ENCODE measurements around the gene NMNAT3. TPM values are rescaled to one million over a fixed set of nuclear protein-coding genes. Genes with fewer than 3 reads are reported as not detected.

Gene NMNAT3
- total RNA-seq, 2 donors from 2014 or later, result 3.0 to 14.1 TPM

- H3K27ac ChIP-seq, result no peak overlapping the region
- no peak for TF ChIP-seq CTCF (IDR thresholded peaks at IDR 0.05)
- DNase-seq (ENCODE audit: low spot score) (no peak), ATAC-seq (ENCODE audit: insufficient number of reproducible peaks, low FRiP score, low read depth) (no peak)
- no peak overlapping the region for H3K4me3 ChIP-seq
- peaks cover 18 to 29% of the 10 kb centered on the region in 2 donors for H3K4me1 ChIP-seq (ENCODE audit: control insufficient read depth in 1 of 2, low read depth in 2 of 2)
- H3K36me3 ChIP-seq, result no peaks in the 10 kb centered on the region
- H3K27me3 ChIP-seq (replicated peaks; ENCODE audit: insufficient read depth), result no peaks in the 10 kb centered on the region
- H3K9me3 ChIP-seq, result no peaks in the 10 kb centered on the region
Observed at GRCh38 chr3:139529662-139530061, 148.1 kb downstream of the NMNAT3 start.

GRCh38 chr3:139528924-139529323 is 148.8 kb downstream of the NMNAT3 start:
- no peak overlapping the region for H3K4me3 ChIP-seq
- no peak for TF ChIP-seq CTCF (IDR thresholded peaks at IDR 0.05)
- no peaks in the 10 kb centered on the region for H3K9me3 ChIP-seq
- DNase-seq (ENCODE audit: low spot score) (no peak), ATAC-seq (ENCODE audit: insufficient number of reproducible peaks, low FRiP score, low read depth) (no peak)
- H3K27ac ChIP-seq, result no peak overlapping the region
- H3K4me1 ChIP-seq (ENCODE audit: control insufficient read depth in 1 of 2, low read depth in 2 of 2), result peaks cover 11 to 22% of the 10 kb centered on the region in 2 donors
- no peaks in the 10 kb centered on the region for H3K27me3 ChIP-seq (replicated peaks; ENCODE audit: insufficient read depth)
- H3K36me3 ChIP-seq, result no peaks in the 10 kb centered on the region

GRCh38 chr3:139528281-139528680 is 149.5 kb downstream of the NMNAT3 start:
- DNase-seq (ENCODE audit: low spot score) (no peak), ATAC-seq (ENCODE audit: insufficient number of reproducible peaks, low FRiP score, low read depth) (no peak)
- Histone ChIP-seq H3K4me3 (no peak overlapping the region), H3K9me3 (no peaks in the 10 kb centered on the region), H3K36me3 (no peaks in the 10 kb centered on the region), H3K4me1 (ENCODE audit: control insufficient read depth in 1 of 2, low read depth in 2 of 2) (peaks cover 4 to 15% of the 10 kb centered on the region in 2 donors), H3K27ac (no peak overlapping the region), H3K27me3 (replicated peaks; ENCODE audit: insufficient read depth) (no peaks in the 10 kb centered on the region)
- TF ChIP-seq CTCF (IDR thresholded peaks at IDR 0.05), result no peak

- Histone ChIP-seq H3K9me3 (no peaks in the 10 kb centered on the region), H3K27me3 (replicated peaks; ENCODE audit: insufficient read depth) (no peaks in the 10 kb centered on the region), H3K4me3 (no peak overlapping the region), H3K36me3 (no peaks in the 10 kb centered on the region), H3K27ac (no peak overlapping the region), H3K4me1 (ENCODE audit: control insufficient read depth in 1 of 2, low read depth in 2 of 2) (peaks cover 0 to 8% of the 10 kb centered on the region in 2 donors)
- no peak for DNase-seq (ENCODE audit: low spot score)
- no peak for TF ChIP-seq CTCF (IDR thresholded peaks at IDR 0.05)
- ATAC-seq (ENCODE audit: insufficient number of reproducible peaks, low FRiP score, low read depth), result no peak
Observed at GRCh38 chr3:139527265-139527664, 150.5 kb downstream of the NMNAT3 start.

GRCh38 chr3:139526146-139526545 is 151.6 kb downstream of the NMNAT3 start:
- Histone ChIP-seq H3K4me1 (ENCODE audit: control insufficient read depth in 1 of 2, low read depth in 2 of 2) (peaks cover 0 to 8% of the 10 kb centered on the region in 2 donors), H3K4me3 (no peak overlapping the region), H3K27me3 (replicated peaks; ENCODE audit: insufficient read depth) (no peaks in the 10 kb centered on the region), H3K36me3 (no peaks in the 10 kb centered on the region), H3K9me3 (no peaks in the 10 kb centered on the region), H3K27ac (no peak overlapping the region)
- ATAC-seq (ENCODE audit: insufficient number of reproducible peaks, low FRiP score, low read depth), result no peak
- TF ChIP-seq CTCF (IDR thresholded peaks at IDR 0.05), result no peak
- DNase-seq (ENCODE audit: low spot score), result no peak

Measured in thoracic aorta (tissue), 2 donors.